Ascending aorta (tissue), 2 donors: Measurements from ENCODE around the gene NOD1. TPM values are rescaled to one million over a fixed set of nuclear protein-coding genes. Genes with fewer than 3 reads are reported as not detected.
"Not testable (repeated sequence)": the region's sequence is repeated elsewhere in the genome, so short reads cannot be mapped to it uniquely, and the experiment has no call there.

Experiments used
- DNase-seq, 2 donors: peaks; one replicate each; pipeline ENCODE4 v3.0.0-alpha.2; 2019; ENCODE audit warnings: low spot score in 2 of 2
- H3K27ac ChIP-seq, 2 donors: fragments of 200-600 bp; sonication (generic); one replicate each; pipeline ENCODE4 v1.5.1; 2016 to 2017; ENCODE audit warnings: mild to moderate bottlenecking in 1 of 2
- H3K27me3 ChIP-seq: fragments of 200-600 bp; sonication (generic); one replicate; pipeline ENCODE4 v1.5.1; 2017
- H3K36me3 ChIP-seq, 2 donors: fragments of 200-600 bp; sonication (generic); one replicate each; pipeline ENCODE4 v1.5.1; 2016
- H3K4me1 ChIP-seq, 2 donors: fragments of 200-600 bp; sonication (generic); one replicate each; pipeline ENCODE4 v1.5.1; 2016 to 2017; ENCODE audit warnings: mild to moderate bottlenecking in 1 of 2
- H3K4me3 ChIP-seq, 2 donors: fragments of 200-600 bp; sonication (generic); one replicate each; pipeline ENCODE4 v1.5.1; 2016 to 2017; ENCODE audit warnings: mild to moderate bottlenecking in 1 of 2
- H3K9me3 ChIP-seq, 2 donors: fragments of 200-600 bp; sonication (generic); one replicate each; pipeline ENCODE4 v1.5.1; 2016
- intact Hi-C: fragments of 100-400 bp; cut with DNase I; formaldehyde crosslinking; loops from one replicate; pipeline ENCODE4 v1.15.1; 2023
- total RNA-seq: library from RNA; depleted of rRNA; stranded (reverse); fragments of >200 nt; gene quantifications from one replicate; pipeline ENCODE4 v1.1.0, GENCODE V29; 2016
- TF ChIP-seq, protein P1 (sequence below), 3 experiments: fragments of 200-600 bp in 2 of 3; fragments of 450-650 bp in 1 of 3; sonication (generic) in 2 of 3; IDR thresholded peaks; one replicate each; pipeline ENCODE4 v1.5.1; 2016 to 2019; ENCODE audit warnings: antibody characterized with exemption in 3 of 3, mild to moderate bottlenecking in 1 of 3, moderate library complexity in 1 of 3

Gene NOD1
- total RNA-seq, 1 donor from 2014 or later = 20.0 TPM

DNA sequence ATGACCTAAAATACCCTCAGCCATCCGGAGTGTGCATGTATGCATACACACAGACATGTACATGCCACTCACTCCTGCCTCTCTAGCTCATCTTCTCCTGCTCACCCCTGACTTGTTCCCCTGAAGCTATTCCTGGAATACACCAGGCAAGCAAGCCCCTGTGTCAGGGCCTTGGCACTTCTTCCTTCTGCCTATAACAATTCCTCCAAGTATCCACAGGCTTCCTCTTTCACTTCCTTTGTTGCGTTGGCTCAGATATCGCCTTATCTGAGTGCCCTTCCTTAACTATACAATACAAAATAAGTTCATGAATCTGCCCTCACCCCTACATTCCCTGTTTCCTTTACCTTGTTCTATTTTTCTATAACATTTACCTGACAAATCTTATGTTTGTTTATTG, 88.8 kb downstream of the NOD1 start:
- H3K4me1 ChIP-seq = no peaks in the 10 kb centered on the region
- intact Hi-C loops = no loop called here
- H3K27me3 ChIP-seq = no peaks in the 10 kb centered on the region
- no peak overlapping the region for H3K4me3 ChIP-seq
- H3K27ac ChIP-seq = no peak overlapping the region
- H3K36me3 ChIP-seq = peaks cover 0 to 8% of the 10 kb centered on the region in 2 donors
- no peak for DNase-seq
- no peaks in the 10 kb centered on the region for H3K9me3 ChIP-seq
- TF ChIP-seq, protein P1, sequence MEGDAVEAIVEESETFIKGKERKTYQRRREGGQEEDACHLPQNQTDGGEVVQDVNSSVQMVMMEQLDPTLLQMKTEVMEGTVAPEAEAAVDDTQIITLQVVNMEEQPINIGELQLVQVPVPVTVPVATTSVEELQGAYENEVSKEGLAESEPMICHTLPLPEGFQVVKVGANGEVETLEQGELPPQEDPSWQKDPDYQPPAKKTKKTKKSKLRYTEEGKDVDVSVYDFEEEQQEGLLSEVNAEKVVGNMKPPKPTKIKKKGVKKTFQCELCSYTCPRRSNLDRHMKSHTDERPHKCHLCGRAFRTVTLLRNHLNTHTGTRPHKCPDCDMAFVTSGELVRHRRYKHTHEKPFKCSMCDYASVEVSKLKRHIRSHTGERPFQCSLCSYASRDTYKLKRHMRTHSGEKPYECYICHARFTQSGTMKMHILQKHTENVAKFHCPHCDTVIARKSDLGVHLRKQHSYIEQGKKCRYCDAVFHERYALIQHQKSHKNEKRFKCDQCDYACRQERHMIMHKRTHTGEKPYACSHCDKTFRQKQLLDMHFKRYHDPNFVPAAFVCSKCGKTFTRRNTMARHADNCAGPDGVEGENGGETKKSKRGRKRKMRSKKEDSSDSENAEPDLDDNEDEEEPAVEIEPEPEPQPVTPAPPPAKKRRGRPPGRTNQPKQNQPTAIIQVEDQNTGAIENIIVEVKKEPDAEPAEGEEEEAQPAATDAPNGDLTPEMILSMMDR (IDR thresholded peaks at IDR 0.05) = no peak

DNA sequence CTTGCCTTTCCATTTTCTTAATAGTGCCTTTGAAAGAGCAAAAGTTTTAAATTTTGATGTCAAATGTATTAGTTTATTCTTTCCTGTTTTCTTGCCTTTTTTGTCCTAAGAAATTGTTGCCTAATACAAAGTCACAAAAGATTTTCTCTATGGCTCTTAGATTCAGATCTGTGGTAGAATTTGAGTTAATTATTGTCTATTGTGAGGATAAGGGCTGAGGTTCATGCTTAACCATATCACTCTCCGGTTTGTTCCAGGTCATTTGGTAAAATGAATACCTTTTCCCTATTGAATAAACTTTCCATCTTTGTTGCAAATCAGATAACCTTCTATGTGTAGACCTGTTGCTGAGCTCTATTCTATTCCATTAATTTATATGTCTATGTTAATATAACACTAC, 96.0 kb downstream of the NOD1 start:
- H3K36me3 ChIP-seq = no peaks in the 10 kb centered on the region
- H3K27ac ChIP-seq = no peak overlapping the region
- H3K27me3 ChIP-seq = no peaks in the 10 kb centered on the region
- no peak overlapping the region for H3K4me3 ChIP-seq
- H3K4me1 ChIP-seq = peaks cover 0 to 5% of the 10 kb centered on the region in 2 donors
- intact Hi-C loops = no loop called here
- H3K9me3 ChIP-seq = peaks cover 0 to 6% of the 10 kb centered on the region in 2 donors
- no peak for DNase-seq
- TF ChIP-seq, protein P1 (IDR thresholded peaks at IDR 0.05) = no peak

DNA sequence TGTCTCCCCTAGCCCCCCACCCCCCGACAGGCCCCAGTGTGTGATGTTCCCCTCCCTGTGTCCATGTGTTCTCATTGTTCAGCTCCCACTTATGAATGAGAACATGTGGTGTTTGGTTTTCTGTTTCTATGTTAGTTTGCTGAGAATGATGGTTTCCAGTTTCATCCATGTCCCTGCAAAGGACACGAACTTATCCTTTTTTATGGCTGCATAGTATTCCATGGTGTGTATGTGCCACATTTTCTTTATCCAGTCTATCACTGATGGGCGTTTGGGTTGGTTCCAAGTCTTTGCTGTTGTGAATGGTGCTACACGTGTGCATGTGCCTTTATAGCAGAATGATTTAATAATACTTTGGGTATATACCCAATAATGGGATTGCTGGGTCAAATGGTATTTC, 97.8 kb downstream of the NOD1 start:
- H3K27ac ChIP-seq, H3K4me1 ChIP-seq, H3K9me3 ChIP-seq, H3K4me3 ChIP-seq, H3K27me3 ChIP-seq, DNase-seq, H3K36me3 ChIP-seq, intact Hi-C loops: not testable (repeated sequence)

DNA sequence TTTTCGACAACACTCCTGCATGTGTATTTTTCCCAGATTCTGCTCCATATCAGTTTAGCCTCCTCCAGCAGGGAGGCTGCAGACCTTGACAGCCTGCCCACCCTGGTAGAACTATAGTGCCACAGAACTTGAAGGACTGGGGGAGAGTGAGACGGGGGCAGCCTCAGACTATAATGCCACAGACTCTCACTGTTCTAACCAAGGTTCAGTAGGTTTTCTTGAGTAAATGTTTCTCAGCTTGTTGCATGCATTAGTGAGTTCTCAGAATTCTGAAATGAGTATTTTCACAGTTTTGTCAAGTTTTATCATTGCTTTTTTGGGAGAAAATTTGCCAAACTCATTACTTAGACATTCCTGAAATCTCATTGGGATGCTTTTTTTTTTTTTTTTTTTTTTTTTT, 98.3 kb downstream of the NOD1 start:
- TF ChIP-seq, protein P1 (IDR thresholded peaks at IDR 0.05) = no peak
- no peak for DNase-seq
- intact Hi-C loops = no loop called here

DNA sequence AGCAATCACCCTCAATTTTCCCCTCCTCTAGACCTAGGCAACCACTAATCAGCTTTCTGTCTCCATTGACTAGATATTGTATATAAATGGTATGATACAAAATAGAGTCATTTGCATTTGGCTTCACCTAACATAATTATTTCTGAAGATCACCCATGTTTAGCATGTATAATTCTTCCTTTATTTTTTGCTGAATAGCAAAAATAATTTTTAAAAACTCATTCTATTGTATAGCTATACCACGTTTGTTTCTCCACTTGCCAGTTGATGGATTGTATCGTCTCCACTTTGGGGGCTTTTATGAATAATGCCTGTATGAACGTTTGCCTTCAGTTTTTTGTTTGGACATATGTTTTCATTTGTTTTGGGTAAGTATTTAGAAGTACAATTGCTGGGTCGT, 98.8 kb downstream of the NOD1 start:
- H3K9me3 ChIP-seq = peaks cover 0 to 6% of the 10 kb centered on the region in 2 donors
- no peak overlapping the region for H3K27ac ChIP-seq
- H3K27me3 ChIP-seq = no peaks in the 10 kb centered on the region
- intact Hi-C loops = no loop called here
- TF ChIP-seq, protein P1 (IDR thresholded peaks at IDR 0.05) = no peak
- no peaks in the 10 kb centered on the region for H3K36me3 ChIP-seq
- DNase-seq = no peak
- H3K4me3 ChIP-seq = no peak overlapping the region
- H3K4me1 ChIP-seq = peaks cover 0 to 5% of the 10 kb centered on the region in 2 donors

More for the DNA sequence above, 98.3 kb downstream of the NOD1 start:
- Histone ChIP-seq H3K9me3 (peaks cover 0 to 6% of the 10 kb centered on the region in 2 donors), H3K4me3 (no peak overlapping the region), H3K4me1 (peaks cover 0 to 5% of the 10 kb centered on the region in 2 donors), H3K36me3 (no peaks in the 10 kb centered on the region), H3K27ac (no peak overlapping the region), H3K27me3 (no peaks in the 10 kb centered on the region)

DNA sequence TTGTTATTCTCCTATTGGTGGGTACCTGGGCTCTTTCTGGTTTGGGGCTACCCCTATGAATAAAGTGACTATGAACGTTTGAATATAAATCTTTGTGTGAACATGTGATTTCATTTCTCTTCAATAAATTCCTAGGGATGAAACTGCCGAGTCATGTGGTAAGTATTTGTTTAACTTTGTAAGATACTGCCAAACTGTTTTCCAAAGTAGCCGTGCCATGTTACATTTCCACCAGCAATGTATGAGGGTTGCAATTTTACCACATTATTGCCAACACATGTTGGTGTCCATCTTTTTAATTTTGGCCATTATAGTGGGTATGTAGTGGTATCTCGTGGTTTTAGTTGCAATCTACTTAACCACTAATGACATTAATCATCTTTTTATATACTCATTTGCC, 99.5 kb downstream of the NOD1 start:
- Histone ChIP-seq H3K27ac (no peak overlapping the region), H3K9me3 (peaks cover 0 to 6% of the 10 kb centered on the region in 2 donors), H3K4me1 (peaks cover 0 to 5% of the 10 kb centered on the region in 2 donors), H3K27me3 (no peaks in the 10 kb centered on the region), H3K4me3 (no peak overlapping the region), H3K36me3 (no peaks in the 10 kb centered on the region)
- TF ChIP-seq, protein P1 (IDR thresholded peaks at IDR 0.05) = no peak
- intact Hi-C loops = no loop called here
- no peak for DNase-seq
